HepG2 (cell line): ENCODE measurements around the gene SLC43A1. TPM values are rescaled to one million over a fixed set of nuclear protein-coding genes. Genes with fewer than 3 reads are reported as not detected.

ENCODE experiments used
- ADNP ChIP-seq: sonication (generic); formaldehyde crosslinking; IDR thresholded peaks from 2 replicates; pipeline ENCODE4 v1.4.0; 2020; ENCODE audit warnings: missing genetic modification reagents
- CHCHD3 ChIP-seq: sonication (generic); formaldehyde crosslinking; IDR thresholded peaks from 2 replicates; pipeline ENCODE4 v1.8.0; 2022; ENCODE audit warnings: mild to moderate bottlenecking, missing genetic modification reagents, moderate library complexity
- KDM1A ChIP-seq: IDR thresholded peaks from 2 replicates; pipeline ENCODE4 v1.6.1; 2016; ENCODE audit warnings: missing compliant biosample characterization
- MEIS2 ChIP-seq: sonication (generic); formaldehyde crosslinking; IDR thresholded peaks from 2 replicates; pipeline ENCODE4 v1.9.0; 2021; ENCODE audit warnings: mild to moderate bottlenecking, missing genetic modification reagents
- MLLT10 ChIP-seq: sonication (generic); formaldehyde crosslinking; IDR thresholded peaks from 2 replicates; pipeline ENCODE4 v1.4.0; 2020; ENCODE audit warnings: missing genetic modification reagents
- PHB2 ChIP-seq: fragments of 450-650 bp; IDR thresholded peaks from 2 replicates; pipeline ENCODE4 v1.6.1; 2018; ENCODE audit not compliant: partially characterized antibody
- TEAD3 ChIP-seq: optimal IDR thresholded peaks from 2 replicates; pipeline ENCODE3; 2016; ENCODE audit warnings: borderline replicate concordance
- ZNF747 ChIP-seq: sonication (generic); formaldehyde crosslinking; IDR thresholded peaks from 2 replicates; pipeline ENCODE4 v1.8.1; 2023; ENCODE audit warnings: missing genetic modification reagents, mild to moderate bottlenecking, borderline replicate concordance
- ZNF773 ChIP-seq: sonication (generic); formaldehyde crosslinking; IDR thresholded peaks from 2 replicates; pipeline ENCODE4 v1.4.0; 2020; ENCODE audit warnings: missing genetic modification reagents, borderline replicate concordance
- ZSCAN20 ChIP-seq: sonication (generic); formaldehyde crosslinking; IDR thresholded peaks from 2 replicates; pipeline ENCODE4 v1.4.0; 2020; ENCODE audit warnings: missing genetic modification reagents, mild to moderate bottlenecking, borderline replicate concordance
- polyA plus RNA-seq, 8 experiments: library from polyadenylated mRNA; depleted of rRNA in 3 of 8; stranded (reverse) in 7 of 8; unstranded in 1 of 8; fragments of >200 nt; fragmentation: Illumina TruSeq in 4 of 8; extraction: Trizol in 4 of 8; gene quantifications; 2 replicates each; pipeline versions ENCODE4 v1.2.1 to v1.2.3, GENCODE V29; 2011 to 2016; ENCODE audit warnings: low read depth in 4 of 8, missing spikeins in 1 of 8, mixed read lengths in 1 of 8; ENCODE audit not compliant: insufficient read depth in 1 of 8
- total RNA-seq, 5 experiments: library from RNA; depleted of rRNA; stranded (reverse); fragments of >200 nt; fragmentation: Illumina TruSeq; extraction: Trizol; gene quantifications; 2 replicates each; pipeline ENCODE4 v1.2.3, GENCODE V29; 2016; ENCODE audit warnings: low read depth in 1 of 5
- TF ChIP-seq, protein P1 (sequence below): sonication (generic); formaldehyde crosslinking; conservative IDR thresholded peaks from 2 replicates; pipeline ENCODE4 v1.8.0; 2022; ENCODE audit warnings: low read depth, missing genetic modification reagents
- TF ChIP-seq, protein P2 (sequence below): sonication (generic); formaldehyde crosslinking; IDR thresholded peaks from 2 replicates; pipeline ENCODE4 v1.5.0; 2020; ENCODE audit warnings: mild to moderate bottlenecking, missing genetic modification reagents, moderate library complexity
- TF ChIP-seq, protein P3 (sequence below), 2 experiments: sonication (generic) in 1 of 2; formaldehyde crosslinking in 1 of 2; IDR thresholded peaks; 2 replicates each; pipeline versions ENCODE4 v1.6.1 to v1.9.0; 2014 to 2022; ENCODE audit warnings: antibody characterized with exemption in 1 of 2, borderline replicate concordance in 1 of 2, inconsistent platforms in 1 of 2, low read depth in 1 of 2, missing genetic modification reagents in 1 of 2
- TF ChIP-seq, protein P4 (sequence below): sonication (generic); formaldehyde crosslinking; conservative IDR thresholded peaks from 2 replicates; pipeline ENCODE4 v1.5.0; 2020; ENCODE audit warnings: missing genetic modification reagents
- TF ChIP-seq, protein P5 (sequence below): sonication (generic); formaldehyde crosslinking; IDR thresholded peaks from 2 replicates; pipeline ENCODE4 v1.9.0; 2022; ENCODE audit warnings: missing genetic modification reagents, mild to moderate bottlenecking, borderline replicate concordance

SLC43A1 gene
- total and polyA plus RNA-seq, 2 of the 13 experiments (the other 11 are each of a cell fraction or from before 2014, with no cell fraction given): 72.3 to 87.6 TPM

DNA sequence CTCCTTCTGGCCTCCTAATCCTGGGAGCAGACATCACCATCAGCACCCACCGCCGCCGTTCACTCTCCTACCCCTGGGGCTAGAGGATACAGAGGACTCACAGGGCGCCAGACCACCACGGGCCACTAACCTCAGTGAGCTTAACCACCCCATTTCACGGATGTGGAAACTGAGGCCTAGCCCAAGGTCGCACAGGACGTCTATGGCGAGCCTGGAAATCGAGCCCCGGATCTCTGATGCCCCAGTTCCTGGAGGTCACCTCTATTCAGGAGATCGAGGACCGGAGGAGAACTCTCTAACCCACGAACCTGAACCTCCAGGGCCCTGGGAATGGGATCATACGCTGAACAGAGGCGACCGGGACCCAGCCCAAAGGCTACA lies 14.7 kb upstream of the SLC43A1 start (continued):
- TF ChIP-seq ZNF773 (CRISPR knock-in tag): 0 out of 2 replicates have a peak, but pooled peaks have one; percentile 72
- TF ChIP-seq TEAD3 (CRISPR knock-in tag): no peak
- TF ChIP-seq ZNF747 (CRISPR knock-in tag): no peak
- TF ChIP-seq, protein P1, sequence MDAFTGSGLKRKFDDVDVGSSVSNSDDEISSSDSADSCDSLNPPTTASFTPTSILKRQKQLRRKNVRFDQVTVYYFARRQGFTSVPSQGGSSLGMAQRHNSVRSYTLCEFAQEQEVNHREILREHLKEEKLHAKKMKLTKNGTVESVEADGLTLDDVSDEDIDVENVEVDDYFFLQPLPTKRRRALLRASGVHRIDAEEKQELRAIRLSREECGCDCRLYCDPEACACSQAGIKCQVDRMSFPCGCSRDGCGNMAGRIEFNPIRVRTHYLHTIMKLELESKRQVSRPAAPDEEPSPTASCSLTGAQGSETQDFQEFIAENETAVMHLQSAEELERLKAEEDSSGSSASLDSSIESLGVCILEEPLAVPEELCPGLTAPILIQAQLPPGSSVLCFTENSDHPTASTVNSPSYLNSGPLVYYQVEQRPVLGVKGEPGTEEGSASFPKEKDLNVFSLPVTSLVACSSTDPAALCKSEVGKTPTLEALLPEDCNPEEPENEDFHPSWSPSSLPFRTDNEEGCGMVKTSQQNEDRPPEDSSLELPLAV (CRISPR knock-in tag): 0 out of 2 replicates have a peak, but pooled peaks have one; percentile 13
- TF ChIP-seq CHCHD3: no peak
- no peak for TF ChIP-seq MLLT10 (CRISPR knock-in tag)
- TF ChIP-seq, protein P2, sequence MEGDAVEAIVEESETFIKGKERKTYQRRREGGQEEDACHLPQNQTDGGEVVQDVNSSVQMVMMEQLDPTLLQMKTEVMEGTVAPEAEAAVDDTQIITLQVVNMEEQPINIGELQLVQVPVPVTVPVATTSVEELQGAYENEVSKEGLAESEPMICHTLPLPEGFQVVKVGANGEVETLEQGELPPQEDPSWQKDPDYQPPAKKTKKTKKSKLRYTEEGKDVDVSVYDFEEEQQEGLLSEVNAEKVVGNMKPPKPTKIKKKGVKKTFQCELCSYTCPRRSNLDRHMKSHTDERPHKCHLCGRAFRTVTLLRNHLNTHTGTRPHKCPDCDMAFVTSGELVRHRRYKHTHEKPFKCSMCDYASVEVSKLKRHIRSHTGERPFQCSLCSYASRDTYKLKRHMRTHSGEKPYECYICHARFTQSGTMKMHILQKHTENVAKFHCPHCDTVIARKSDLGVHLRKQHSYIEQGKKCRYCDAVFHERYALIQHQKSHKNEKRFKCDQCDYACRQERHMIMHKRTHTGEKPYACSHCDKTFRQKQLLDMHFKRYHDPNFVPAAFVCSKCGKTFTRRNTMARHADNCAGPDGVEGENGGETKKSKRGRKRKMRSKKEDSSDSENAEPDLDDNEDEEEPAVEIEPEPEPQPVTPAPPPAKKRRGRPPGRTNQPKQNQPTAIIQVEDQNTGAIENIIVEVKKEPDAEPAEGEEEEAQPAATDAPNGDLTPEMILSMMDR: no peak
- TF ChIP-seq MEIS2 (CRISPR knock-in tag): no peak
- 0 out of 2 replicates have a peak, but pooled peaks have one; percentile 25 for TF ChIP-seq ZSCAN20 (CRISPR knock-in tag)
- TF ChIP-seq PHB2: no peak
- TF ChIP-seq, protein P3, sequence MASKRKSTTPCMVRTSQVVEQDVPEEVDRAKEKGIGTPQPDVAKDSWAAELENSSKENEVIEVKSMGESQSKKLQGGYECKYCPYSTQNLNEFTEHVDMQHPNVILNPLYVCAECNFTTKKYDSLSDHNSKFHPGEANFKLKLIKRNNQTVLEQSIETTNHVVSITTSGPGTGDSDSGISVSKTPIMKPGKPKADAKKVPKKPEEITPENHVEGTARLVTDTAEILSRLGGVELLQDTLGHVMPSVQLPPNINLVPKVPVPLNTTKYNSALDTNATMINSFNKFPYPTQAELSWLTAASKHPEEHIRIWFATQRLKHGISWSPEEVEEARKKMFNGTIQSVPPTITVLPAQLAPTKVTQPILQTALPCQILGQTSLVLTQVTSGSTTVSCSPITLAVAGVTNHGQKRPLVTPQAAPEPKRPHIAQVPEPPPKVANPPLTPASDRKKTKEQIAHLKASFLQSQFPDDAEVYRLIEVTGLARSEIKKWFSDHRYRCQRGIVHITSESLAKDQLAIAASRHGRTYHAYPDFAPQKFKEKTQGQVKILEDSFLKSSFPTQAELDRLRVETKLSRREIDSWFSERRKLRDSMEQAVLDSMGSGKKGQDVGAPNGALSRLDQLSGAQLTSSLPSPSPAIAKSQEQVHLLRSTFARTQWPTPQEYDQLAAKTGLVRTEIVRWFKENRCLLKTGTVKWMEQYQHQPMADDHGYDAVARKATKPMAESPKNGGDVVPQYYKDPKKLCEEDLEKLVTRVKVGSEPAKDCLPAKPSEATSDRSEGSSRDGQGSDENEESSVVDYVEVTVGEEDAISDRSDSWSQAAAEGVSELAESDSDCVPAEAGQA (IDR thresholded peaks at IDR 0.05; ENCODE audit: low read depth): 0 out of 2 replicates have a peak, but pooled peaks have one; percentile 10
- TF ChIP-seq, protein P3 (CRISPR knock-in tag; IDR thresholded peaks at IDR 0.05; ENCODE audit: borderline replicate concordance): no peak
- TF ChIP-seq ADNP: peak; percentile 82
- TF ChIP-seq, protein P4, sequence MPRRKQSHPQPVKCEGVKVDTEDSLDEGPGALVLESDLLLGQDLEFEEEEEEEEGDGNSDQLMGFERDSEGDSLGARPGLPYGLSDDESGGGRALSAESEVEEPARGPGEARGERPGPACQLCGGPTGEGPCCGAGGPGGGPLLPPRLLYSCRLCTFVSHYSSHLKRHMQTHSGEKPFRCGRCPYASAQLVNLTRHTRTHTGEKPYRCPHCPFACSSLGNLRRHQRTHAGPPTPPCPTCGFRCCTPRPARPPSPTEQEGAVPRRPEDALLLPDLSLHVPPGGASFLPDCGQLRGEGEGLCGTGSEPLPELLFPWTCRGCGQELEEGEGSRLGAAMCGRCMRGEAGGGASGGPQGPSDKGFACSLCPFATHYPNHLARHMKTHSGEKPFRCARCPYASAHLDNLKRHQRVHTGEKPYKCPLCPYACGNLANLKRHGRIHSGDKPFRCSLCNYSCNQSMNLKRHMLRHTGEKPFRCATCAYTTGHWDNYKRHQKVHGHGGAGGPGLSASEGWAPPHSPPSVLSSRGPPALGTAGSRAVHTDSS (CRISPR knock-in tag): 0 out of 2 replicates have a peak, but pooled peaks have one; percentile 77
- TF ChIP-seq KDM1A (CRISPR knock-in tag): peak; percentile 92
- TF ChIP-seq, protein P5, sequence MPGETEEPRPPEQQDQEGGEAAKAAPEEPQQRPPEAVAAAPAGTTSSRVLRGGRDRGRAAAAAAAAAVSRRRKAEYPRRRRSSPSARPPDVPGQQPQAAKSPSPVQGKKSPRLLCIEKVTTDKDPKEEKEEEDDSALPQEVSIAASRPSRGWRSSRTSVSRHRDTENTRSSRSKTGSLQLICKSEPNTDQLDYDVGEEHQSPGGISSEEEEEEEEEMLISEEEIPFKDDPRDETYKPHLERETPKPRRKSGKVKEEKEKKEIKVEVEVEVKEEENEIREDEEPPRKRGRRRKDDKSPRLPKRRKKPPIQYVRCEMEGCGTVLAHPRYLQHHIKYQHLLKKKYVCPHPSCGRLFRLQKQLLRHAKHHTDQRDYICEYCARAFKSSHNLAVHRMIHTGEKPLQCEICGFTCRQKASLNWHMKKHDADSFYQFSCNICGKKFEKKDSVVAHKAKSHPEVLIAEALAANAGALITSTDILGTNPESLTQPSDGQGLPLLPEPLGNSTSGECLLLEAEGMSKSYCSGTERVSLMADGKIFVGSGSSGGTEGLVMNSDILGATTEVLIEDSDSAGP: no peak
